SK-N-SH treated with all-trans-retinoic acid at 6 μM for 48 hours (cell line): ENCODE results near the gene SVOPL.

Source experiments
- BACH2 ChIP-seq: fragments of 250-450 bp; sonication (Bioruptor Pico); IDR thresholded peaks from 2 replicates; pipeline ENCODE4 v1.9.0; 2021; ENCODE audit warnings: mild to moderate bottlenecking, borderline replicate concordance
- CREB5 ChIP-seq: fragments of 250-450 bp; sonication (Bioruptor Pico); IDR thresholded peaks from 2 replicates; pipeline ENCODE4 v1.5.1; 2020; ENCODE audit warnings: low read depth, mild to moderate bottlenecking, moderate library complexity
- ESRRG ChIP-seq: fragments of 250-450 bp; sonication (Bioruptor Pico); IDR thresholded peaks from 2 replicates; pipeline ENCODE4 v1.6.1; 2021; ENCODE audit warnings: mild to moderate bottlenecking
- PPARA ChIP-seq: fragments of 250-450 bp; sonication (Bioruptor Pico); IDR thresholded peaks from 2 replicates; pipeline ENCODE4 v1.5.0; 2020; ENCODE audit warnings: mild to moderate bottlenecking, borderline replicate concordance
- RARB ChIP-seq: fragments of 250-450 bp; sonication (Bioruptor Pico); IDR thresholded peaks from 2 replicates; pipeline ENCODE4 v1.8.0; 2021; ENCODE audit warnings: mild to moderate bottlenecking, moderate library complexity
- ZFP3 ChIP-seq: fragments of 250-450 bp; sonication (Bioruptor Pico); IDR thresholded peaks from 2 replicates; pipeline ENCODE4 v1.5.0; 2020; ENCODE audit warnings: mild to moderate bottlenecking, moderate library complexity

- no peak for TF ChIP-seq CREB5 (CRISPR knock-in tag)
- no peak for TF ChIP-seq ESRRG (CRISPR knock-in tag)
- no peak for TF ChIP-seq RARB (CRISPR knock-in tag)
- no peak for TF ChIP-seq BACH2 (CRISPR knock-in tag)
- no peak for TF ChIP-seq ZFP3 (CRISPR knock-in tag)
- TF ChIP-seq PPARA (CRISPR knock-in tag) = no peak
Observed at GRCh38 chr7:138546064-138546619, 155.0 kb downstream of the SVOPL start.
